OCI-M2 (cell line): ENCODE data around the gene STK24.
"Not testable (repeated sequence)": the region's sequence is repeated elsewhere in the genome, so short reads cannot be mapped to it uniquely, and the experiment has no call there.

Source experiments
- DNase-seq: peaks from one replicate; lab custom pipeline; 2025; ENCODE audit not compliant: unreplicated experiment; lab: John Stamatoyannopoulos, UW

Gene STK24

GRCh38 chr13:98584668-98585397 lies 7.9 kb upstream of the STK24 start:
- DNase-seq, result no peak

- DNase-seq, result no peak
Measured at GRCh38 chr13:98582947-98583346, 6.0 kb upstream of the STK24 start.

- no peak for DNase-seq
Measured at GRCh38 chr13:98581971-98582702, 5.2 kb upstream of the STK24 start.

GRCh38 chr13:98581381-98581780 lies 4.5 kb upstream of the STK24 start:
- no peak for DNase-seq

- no peak for DNase-seq
Measured at GRCh38 chr13:98580420-98580819, 3.5 kb upstream of the STK24 start.

GRCh38 chr13:98577836-98578285 lies 954 bp upstream of the STK24 start:
- DNase-seq, result no peak

- no peak for DNase-seq
Measured at GRCh38 chr13:98576200-98576945, 534 bp downstream of the STK24 start.

GRCh38 chr13:98575904-98576199 lies 1.1 kb downstream of the STK24 start:
- no peak for DNase-seq

- no peak for DNase-seq
Measured at GRCh38 chr13:98575009-98575903, 1.7 kb downstream of the STK24 start.

- DNase-seq, result no peak
Measured at GRCh38 chr13:98571955-98572662, 4.8 kb downstream of the STK24 start.

- no peak for DNase-seq
Measured at GRCh38 chr13:98570929-98571372, 6.0 kb downstream of the STK24 start.

- DNase-seq, result not testable (repeated sequence)
Measured at GRCh38 chr13:98569494-98570367, 7.2 kb downstream of the STK24 start.

- no peak for DNase-seq
Measured at GRCh38 chr13:98568918-98569317, 8.0 kb downstream of the STK24 start.

GRCh38 chr13:98567140-98567539 lies 9.8 kb downstream of the STK24 start:
- DNase-seq, result no peak

- DNase-seq, result no peak
Measured at GRCh38 chr13:98565726-98566565, 11.0 kb downstream of the STK24 start.

GRCh38 chr13:98564204-98564603 lies 12.7 kb downstream of the STK24 start:
- no peak for DNase-seq

GRCh38 chr13:98563071-98563470 lies 13.8 kb downstream of the STK24 start:
- DNase-seq, result no peak

- no peak for DNase-seq
Measured at GRCh38 chr13:98559169-98559568, 17.7 kb downstream of the STK24 start.
